GM12878 (cell line): ENCODE results near the gene CLDN10. TPM values are rescaled to one million over a fixed set of nuclear protein-coding genes. Genes with fewer than 3 reads are reported as not detected.

Experiments used
- ATAC-seq: fragments of 200-7000 bp; cut with Tn5 transposase; 3 replicates; pipeline ENCODE4 v1.9.1; 2020; ENCODE audit warnings: mild to moderate bottlenecking, moderate library complexity
- BruUV-seq: library from RNA; stranded (reverse); fragments of 400-500 nt; replicated peaks from 2 replicates; lab custom pipeline; 2021; lab: Mats Ljungman, UMichigan
- CTCF ChIA-PET: fragments of 300-600 bp; sonication (Branson Sonifier 250); formaldehyde crosslinking; extraction: SDS; loops from one replicate; lab custom pipeline; 2021; ENCODE audit warnings: inconsistent platforms; lab: Yijun Ruan, JAX
- POLR2A ChIA-PET: fragments of 350-600 bp; formaldehyde crosslinking; extraction: SDS; loops from one replicate; lab custom pipeline; 2021; ENCODE audit warnings: inconsistent platforms; lab: Charles Lee
- RAD21 ChIA-PET: fragments of 300-600 bp; sonication (Branson Sonifier 250); formaldehyde crosslinking; loops from one replicate; lab custom pipeline; 2023; ENCODE audit warnings: antibody characterized with exemption; ENCODE audit not compliant: unreplicated experiment; lab: Charles Lee
- SMC1A ChIA-PET: fragments of 300-600 bp; sonication (Branson Sonifier 250); formaldehyde crosslinking; loops from one replicate; lab custom pipeline; 2023; ENCODE audit not compliant: unreplicated experiment, uncharacterized antibody; lab: Charles Lee
- DNase-seq: peaks from one replicate; pipeline ENCODE4 v3.0.0-alpha.2; 2011; ENCODE audit warnings: low read depth, low spot score
- FAIRE-seq: peaks from 3 replicates; lab custom pipeline; 2011; peaks lifted over from hg19 to GRCh38; lab: Jason Lieb, UNC
- H2AFZ ChIP-seq: 2 replicates; pipeline ENCODE4 v1.6.0; 2011; ENCODE audit warnings: low read depth, low read length, control low read depth; ENCODE audit not compliant: control insufficient read depth
- H3K27ac ChIP-seq: 2 replicates; pipeline ENCODE4 v1.5.1; 2011; ENCODE audit warnings: control low read depth; ENCODE audit not compliant: control insufficient read depth, insufficient read depth
- H3K27me3 ChIP-seq, 2 experiments: replicated peaks in 1 of 2; 2 replicates each; pipeline versions ENCODE4 v1.6.0 to v1.6.1; 2011; ENCODE audit warnings: low read length in 1 of 2; ENCODE audit not compliant: control insufficient read depth in 2 of 2, insufficient read depth in 2 of 2
- H3K36me3 ChIP-seq, 2 experiments: 2 replicates each; pipeline ENCODE4 v1.5.1; 2011; ENCODE audit warnings: low read length in 1 of 2; ENCODE audit not compliant: control insufficient read depth in 2 of 2, insufficient read depth in 2 of 2
- H3K4me1 ChIP-seq: 2 replicates; pipeline ENCODE4 v1.6.1; 2011; ENCODE audit warnings: mild to moderate bottlenecking, low read length, moderate library complexity, mixed read lengths; ENCODE audit not compliant: control insufficient read depth, insufficient read depth
- H3K4me2 ChIP-seq: 2 replicates; pipeline ENCODE4 v1.6.0; 2011; ENCODE audit warnings: control low read depth; ENCODE audit not compliant: control insufficient read depth, insufficient read depth
- H3K4me3 ChIP-seq: fragments of 200-600 bp; sonication (generic); 2 replicates; pipeline ENCODE4 v1.5.1; 2016
- H3K79me2 ChIP-seq: 2 replicates; pipeline ENCODE4 v1.6.0; 2011; ENCODE audit warnings: low read length; ENCODE audit not compliant: control insufficient read depth, insufficient read depth
- H3K9ac ChIP-seq: 2 replicates; pipeline ENCODE4 v1.8.0; 2011; ENCODE audit warnings: low read length, control low read depth, mixed read lengths; ENCODE audit not compliant: control insufficient read depth, insufficient read depth
- H3K9me3 ChIP-seq: replicated peaks from 3 replicates; pipeline ENCODE4 v1.5.1; 2011; ENCODE audit warnings: mild to moderate bottlenecking, low read length; ENCODE audit not compliant: control insufficient read depth, insufficient read depth
- H4K20me1 ChIP-seq: 2 replicates; pipeline ENCODE4 v1.6.0; 2011; ENCODE audit not compliant: control insufficient read depth, insufficient read depth
- CBX5 ChIP-seq: sonication (generic); IDR thresholded peaks from 2 replicates; pipeline ENCODE4 v1.6.1; 2016; ENCODE audit warnings: low read depth, moderate library complexity, mild to moderate bottlenecking, inconsistent platforms
- IRF3 ChIP-seq: fragments of 450-650 bp; IDR thresholded peaks from 2 replicates; pipeline ENCODE4 v1.6.1; 2014; ENCODE audit warnings: mild to moderate bottlenecking
- KDM1A ChIP-seq: fragments of 200-600 bp; sonication (generic); IDR thresholded peaks from 2 replicates; pipeline ENCODE4 v1.6.1; 2016; ENCODE audit warnings: borderline replicate concordance
- POLR2AphosphoS2 ChIP-seq: IDR thresholded peaks from 2 replicates; pipeline ENCODE4 v1.6.1; 2011; ENCODE audit warnings: low read depth, mild to moderate bottlenecking, low read length, improper control_type of control experiment, moderate library complexity
- SPI1 ChIP-seq: IDR thresholded peaks from 2 replicates; pipeline ENCODE4 v1.6.1; 2011; ENCODE audit warnings: low read depth, mild to moderate bottlenecking, low read length, moderate library complexity, borderline replicate concordance; ENCODE audit not compliant: insufficient read depth
- TBL1XR1 ChIP-seq: IDR thresholded peaks from 2 replicates; pipeline ENCODE4 v1.6.1; 2012; ENCODE audit warnings: low read depth, low read length, improper control_type of control experiment
- ZBTB33 ChIP-seq: fragments of 450-650 bp; IDR thresholded peaks from 2 replicates; pipeline ENCODE4 v1.6.1; 2017; ENCODE audit warnings: mild to moderate bottlenecking
- ZNF24 ChIP-seq: fragments of 450-650 bp; IDR thresholded peaks from 2 replicates; pipeline ENCODE4 v1.6.1; 2017; ENCODE audit warnings: antibody characterized with exemption, mild to moderate bottlenecking
- ZZZ3 ChIP-seq: IDR thresholded peaks from 2 replicates; pipeline ENCODE4 v1.6.1; 2011; ENCODE audit warnings: low read depth; ENCODE audit not compliant: control insufficient read depth, insufficient read length
- WGBS: methylation state at CpG from one replicate; pipeline ENCODE4 v1.1.6; 2016; ENCODE audit warnings: low lambda C conversion rate; ENCODE audit not compliant: insufficient replicate concordance, insufficient coverage; ENCODE audit errors: missing lambda C conversion rate; 5-methylcytosine and 5-hydroxymethylcytosine counted together
- in situ Hi-C: fragments of 300-500 bp; cut with MboI; formaldehyde crosslinking; loops from 9 replicates; pipeline ENCODE4 v1.14.3; 2018; ENCODE audit warnings: mixed read lengths
- intact Hi-C: fragments of 100-400 bp; cut with micrococcal nuclease; formaldehyde crosslinking; loops from one replicate; pipeline ENCODE4 v1.14.2; 2022; ENCODE audit not compliant: unreplicated experiment
- polyA plus RNA-seq, 11 experiments: library from polyadenylated mRNA; depleted of rRNA in 4 of 11; unstranded in 6 of 11; stranded (reverse) in 5 of 11; fragments of >200 nt; fragmentation: Nextera tagmentation in 4 of 11; fragmentation: Illumina TruSeq in 1 of 11; extraction: Ambion mirVana in 4 of 11; extraction: Trizol in 1 of 11; gene quantifications; 1 replicate in 1 of 11; 2 replicates in 10 of 11; pipeline versions ENCODE4 v1.2.1 to v1.2.3, GENCODE V29; 2011 to 2016; ENCODE audit warnings: inconsistent platforms in 2 of 11, missing spikeins in 2 of 11, low read depth in 1 of 11
- total RNA-seq, 4 experiments: library from RNA; depleted of rRNA in 3 of 4; stranded (reverse); fragments of >200 nt in 3 of 4; fragmentation: Illumina TruSeq in 1 of 4; extraction: Trizol in 1 of 4; gene quantifications; 2 replicates each; pipeline versions ENCODE4 v1.2.1 to v1.2.3, GENCODE V29; 2013 to 2021
- TF ChIP-seq, protein P1 (sequence below): fragments of 450-650 bp; formaldehyde crosslinking; IDR thresholded peaks from 2 replicates; pipeline ENCODE4 v1.4.0; 2022; ENCODE audit warnings: mild to moderate bottlenecking, moderate library complexity
- TF ChIP-seq, protein P2 (sequence below): fragments of 450-650 bp; IDR thresholded peaks from 2 replicates; pipeline ENCODE4 v1.6.1; 2017; ENCODE audit warnings: antibody characterized with exemption, mild to moderate bottlenecking, moderate library complexity

CLDN10 gene
- total and polyA plus RNA-seq, 10 of the 15 experiments (the other 5 are each of a cell fraction or from before 2014, with no cell fraction given) = not detected

DNA sequence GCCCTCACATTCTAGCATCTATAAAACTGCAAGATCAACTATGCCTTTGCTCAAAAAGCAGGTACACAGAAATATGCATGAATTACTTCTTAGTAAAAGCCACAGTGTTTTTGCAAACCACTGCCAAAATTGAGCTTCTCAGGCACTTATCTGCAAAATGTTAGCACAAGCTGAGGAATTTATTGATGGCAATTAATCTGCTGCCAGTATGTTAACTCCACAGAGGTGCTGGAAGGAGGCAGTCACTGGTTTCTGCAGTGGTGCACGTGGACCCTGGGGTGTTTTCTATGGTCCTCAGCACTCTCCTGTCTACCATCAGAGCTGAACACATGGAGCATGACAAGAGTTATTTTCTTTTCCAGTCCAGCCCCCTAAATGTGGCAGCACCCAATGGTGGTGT, 44.2 kb downstream of the CLDN10 start:
- FAIRE-seq = no peak
- H3K4me1 ChIP-seq = no peaks in the 10 kb centered on the region
- H3K4me2 ChIP-seq = no peak overlapping the region
- BruUV-seq = no TSS peak
- ChIA-PET RAD21 (no interaction called here), POLR2A (no interaction called here), SMC1A (no interaction called here), CTCF (no interaction called here)
- no peak overlapping the region for H3K9ac ChIP-seq
- WGBS = 55% methylated on average over 1 of the region's 1 CpG
- no peak for ATAC-seq
- TF ChIP-seq IRF3 (no peak), KDM1A (no peak), TBL1XR1 (no peak), SPI1 (no peak), ZZZ3 (no peak), ZNF24 (no peak), CBX5 (no peak), POLR2AphosphoS2 (no peak), ZBTB33 (no peak)
- TF ChIP-seq, protein P1, sequence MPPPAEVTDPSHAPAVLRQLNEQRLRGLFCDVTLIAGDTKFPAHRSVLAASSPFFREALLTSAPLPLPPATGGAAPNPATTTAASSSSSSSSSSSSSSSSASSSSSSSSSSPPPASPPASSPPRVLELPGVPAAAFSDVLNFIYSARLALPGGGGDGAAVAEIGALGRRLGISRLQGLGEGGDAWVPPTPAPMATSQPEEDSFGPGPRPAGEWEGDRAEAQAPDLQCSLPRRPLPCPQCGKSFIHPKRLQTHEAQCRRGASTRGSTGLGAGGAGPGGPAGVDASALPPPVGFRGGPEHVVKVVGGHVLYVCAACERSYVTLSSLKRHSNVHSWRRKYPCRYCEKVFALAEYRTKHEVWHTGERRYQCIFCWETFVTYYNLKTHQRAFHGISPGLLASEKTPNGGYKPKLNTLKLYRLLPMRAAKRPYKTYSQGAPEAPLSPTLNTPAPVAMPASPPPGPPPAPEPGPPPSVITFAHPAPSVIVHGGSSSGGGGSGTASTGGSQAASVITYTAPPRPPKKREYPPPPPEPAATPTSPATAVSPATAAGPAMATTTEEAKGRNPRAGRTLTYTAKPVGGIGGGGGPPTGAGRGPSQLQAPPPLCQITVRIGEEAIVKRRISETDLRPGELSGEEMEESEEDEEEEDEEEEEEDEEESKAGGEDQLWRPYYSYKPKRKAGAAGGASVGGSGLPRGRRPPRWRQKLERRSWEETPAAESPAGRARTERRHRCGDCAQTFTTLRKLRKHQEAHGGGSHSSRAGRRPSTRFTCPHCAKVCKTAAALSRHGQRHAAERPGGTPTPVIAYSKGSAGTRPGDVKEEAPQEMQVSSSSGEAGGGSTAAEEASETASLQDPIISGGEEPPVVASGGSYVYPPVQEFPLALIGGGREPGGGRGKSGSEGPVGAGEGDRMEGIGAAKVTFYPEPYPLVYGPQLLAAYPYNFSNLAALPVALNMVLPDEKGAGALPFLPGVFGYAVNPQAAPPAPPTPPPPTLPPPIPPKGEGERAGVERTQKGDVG = no peak
- TF ChIP-seq, protein P2, sequence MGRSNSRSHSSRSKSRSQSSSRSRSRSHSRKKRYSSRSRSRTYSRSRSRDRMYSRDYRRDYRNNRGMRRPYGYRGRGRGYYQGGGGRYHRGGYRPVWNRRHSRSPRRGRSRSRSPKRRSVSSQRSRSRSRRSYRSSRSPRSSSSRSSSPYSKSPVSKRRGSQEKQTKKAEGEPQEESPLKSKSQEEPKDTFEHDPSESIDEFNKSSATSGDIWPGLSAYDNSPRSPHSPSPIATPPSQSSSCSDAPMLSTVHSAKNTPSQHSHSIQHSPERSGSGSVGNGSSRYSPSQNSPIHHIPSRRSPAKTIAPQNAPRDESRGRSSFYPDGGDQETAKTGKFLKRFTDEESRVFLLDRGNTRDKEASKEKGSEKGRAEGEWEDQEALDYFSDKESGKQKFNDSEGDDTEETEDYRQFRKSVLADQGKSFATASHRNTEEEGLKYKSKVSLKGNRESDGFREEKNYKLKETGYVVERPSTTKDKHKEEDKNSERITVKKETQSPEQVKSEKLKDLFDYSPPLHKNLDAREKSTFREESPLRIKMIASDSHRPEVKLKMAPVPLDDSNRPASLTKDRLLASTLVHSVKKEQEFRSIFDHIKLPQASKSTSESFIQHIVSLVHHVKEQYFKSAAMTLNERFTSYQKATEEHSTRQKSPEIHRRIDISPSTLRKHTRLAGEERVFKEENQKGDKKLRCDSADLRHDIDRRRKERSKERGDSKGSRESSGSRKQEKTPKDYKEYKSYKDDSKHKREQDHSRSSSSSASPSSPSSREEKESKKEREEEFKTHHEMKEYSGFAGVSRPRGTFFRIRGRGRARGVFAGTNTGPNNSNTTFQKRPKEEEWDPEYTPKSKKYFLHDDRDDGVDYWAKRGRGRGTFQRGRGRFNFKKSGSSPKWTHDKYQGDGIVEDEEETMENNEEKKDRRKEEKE = no peak
- peaks cover 1 to 3% of the 10 kb centered on the region in 2 experiments; a peak in 3 of 4 replicates for H3K27me3 ChIP-seq
- in situ Hi-C loops (no loop called here), intact Hi-C loops (no loop called here)
- no peaks in the 10 kb centered on the region for H3K79me2 ChIP-seq
- H4K20me1 ChIP-seq = no peaks in the 10 kb centered on the region
- no peak overlapping the region for H2AFZ ChIP-seq
- H3K4me3 ChIP-seq = no peak overlapping the region
- H3K27ac ChIP-seq = no peak overlapping the region
- no peak for DNase-seq
- no peaks in the 10 kb centered on the region for H3K9me3 ChIP-seq
- H3K36me3 ChIP-seq = no peaks in the 10 kb centered on the region
